IPS-18a (cell line): ENCODE results near the gene GARNL3.

ENCODE experiments used
- H3K27ac ChIP-seq: one replicate; pipeline ENCODE4 v1.5.1; 2013; ENCODE audit warnings: low read length
- H3K27me3 ChIP-seq: one replicate; pipeline ENCODE4 v1.6.1; 2013; ENCODE audit warnings: mild to moderate bottlenecking, low read length; ENCODE audit not compliant: control insufficient read depth, insufficient read depth
- H3K36me3 ChIP-seq: one replicate; pipeline ENCODE4 v1.6.1; 2013; ENCODE audit warnings: low read depth, low read length; ENCODE audit not compliant: control insufficient read depth
- H3K4me1 ChIP-seq: one replicate; pipeline ENCODE4 v1.6.1; 2013; ENCODE audit warnings: low read depth, low read length; ENCODE audit not compliant: control insufficient read depth
- H3K4me3 ChIP-seq: one replicate; pipeline ENCODE4 v1.5.1; 2013; ENCODE audit warnings: low read length
- H3K9ac ChIP-seq: one replicate; pipeline ENCODE4 v1.6.1; 2013; ENCODE audit warnings: mild to moderate bottlenecking, low read length, moderate library complexity
- H3K9me3 ChIP-seq: one replicate; pipeline ENCODE4 v1.6.1; 2013; ENCODE audit warnings: low read depth, low read length; ENCODE audit not compliant: control insufficient read depth

Gene GARNL3

GRCh38 chr9:127262602-127263001, 2.0 kb upstream of the GARNL3 start:
- H3K9ac ChIP-seq: no peak overlapping the region
- peaks cover 11% of the 10 kb centered on the region for H3K4me1 ChIP-seq
- H3K9me3 ChIP-seq: no peaks in the 10 kb centered on the region
- H3K4me3 ChIP-seq: no peak overlapping the region
- H3K36me3 ChIP-seq: no peaks in the 10 kb centered on the region
- H3K27ac ChIP-seq: no peak overlapping the region
- no peaks in the 10 kb centered on the region for H3K27me3 ChIP-seq

DNA sequence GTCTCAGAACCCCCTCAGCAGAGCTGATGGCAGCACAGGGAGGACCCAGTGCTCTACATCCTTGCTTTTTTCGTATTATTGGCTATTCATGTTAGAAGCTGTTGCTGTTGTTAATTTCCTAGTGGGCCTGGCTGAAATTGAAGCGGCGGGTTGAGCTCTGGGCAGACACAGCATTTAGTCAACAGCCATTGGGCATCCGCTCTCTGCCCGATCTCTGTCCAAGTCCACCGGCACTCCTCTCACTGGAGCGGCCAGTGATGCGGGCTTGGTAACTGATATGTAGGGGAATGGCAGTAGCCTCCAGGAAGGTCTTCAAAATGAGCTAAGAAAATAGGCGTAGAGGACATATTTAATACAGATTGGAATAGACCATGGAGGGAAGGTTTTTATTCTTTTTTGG, 1.3 kb upstream of the GARNL3 start:
- no peak overlapping the region for H3K27ac ChIP-seq
- no peak overlapping the region for H3K4me3 ChIP-seq
- H3K36me3 ChIP-seq: no peaks in the 10 kb centered on the region

GRCh38 chr9:127263664-127264063, 910 bp upstream of the GARNL3 start:
- Histone ChIP-seq H3K27me3 (no peaks in the 10 kb centered on the region), H3K27ac (no peak overlapping the region)

More for the DNA sequence above, 1.3 kb upstream of the GARNL3 start:
- peaks cover 11% of the 10 kb centered on the region for H3K4me1 ChIP-seq
- H3K9me3 ChIP-seq: no peaks in the 10 kb centered on the region
- no peaks in the 10 kb centered on the region for H3K27me3 ChIP-seq
- H3K9ac ChIP-seq: no peak overlapping the region

GRCh38 chr9:127267793-127268525, 3.4 kb downstream of the GARNL3 start:
- H3K4me1 ChIP-seq: peaks cover 11% of the 10 kb centered on the region
- H3K9ac ChIP-seq: no peak overlapping the region
- H3K27ac ChIP-seq: no peak overlapping the region
- H3K27me3 ChIP-seq: no peaks in the 10 kb centered on the region
- H3K4me3 ChIP-seq: no peak overlapping the region
- H3K9me3 ChIP-seq: no peaks in the 10 kb centered on the region
- no peaks in the 10 kb centered on the region for H3K36me3 ChIP-seq

More at GRCh38 chr9:127263664-127264063, 910 bp upstream of the GARNL3 start:
- Histone ChIP-seq H3K9ac (no peak overlapping the region), H3K36me3 (no peaks in the 10 kb centered on the region), H3K4me3 (no peak overlapping the region), H3K9me3 (no peaks in the 10 kb centered on the region), H3K4me1 (peaks cover 11% of the 10 kb centered on the region)

DNA sequence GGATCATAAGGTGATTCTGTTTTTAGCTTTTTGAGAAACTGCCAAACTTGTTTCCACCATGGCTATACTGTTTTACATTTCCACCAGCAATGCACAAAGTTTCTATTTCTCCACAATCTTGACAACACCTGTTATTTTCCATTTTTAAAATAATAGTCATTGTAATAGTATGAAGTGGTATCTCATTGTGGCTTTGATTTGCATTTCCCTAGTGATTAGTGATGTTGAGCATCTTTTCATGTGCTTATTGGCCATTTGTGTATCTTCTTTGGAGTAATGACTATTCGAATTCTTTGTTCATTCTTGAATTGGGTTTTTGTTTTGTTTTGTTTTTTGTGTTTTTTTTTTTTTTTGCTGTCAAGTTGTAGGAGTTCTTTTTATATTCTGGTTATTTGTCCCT, 4.9 kb downstream of the GARNL3 start:
- Histone ChIP-seq H3K4me1 (peaks cover 6% of the 10 kb centered on the region), H3K27ac (no peak overlapping the region), H3K9me3 (no peaks in the 10 kb centered on the region), H3K4me3 (no peak overlapping the region), H3K27me3 (no peaks in the 10 kb centered on the region), H3K36me3 (no peaks in the 10 kb centered on the region), H3K9ac (no peak overlapping the region)

DNA sequence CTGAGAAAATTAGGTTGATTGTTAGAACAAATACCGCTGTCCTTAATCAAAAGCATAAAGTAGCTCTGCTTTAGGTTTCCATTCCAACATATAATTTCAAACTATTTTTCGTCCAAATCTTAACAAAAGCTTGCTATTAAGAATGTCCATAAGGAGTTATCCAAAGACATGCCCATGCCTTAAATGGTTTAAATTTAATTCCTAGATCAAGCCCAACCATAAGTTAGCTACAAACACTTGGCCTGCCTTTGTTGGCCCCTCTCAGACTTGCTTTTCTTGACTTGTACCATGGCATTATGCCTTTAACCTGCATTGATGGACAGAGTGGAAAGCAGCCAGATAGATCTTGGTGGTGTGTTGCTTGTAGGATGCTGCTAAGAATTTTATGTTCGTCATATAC, 8.8 kb downstream of the GARNL3 start:
- H3K9me3 ChIP-seq: no peaks in the 10 kb centered on the region
- no peak overlapping the region for H3K9ac ChIP-seq
- H3K4me3 ChIP-seq: no peak overlapping the region
- no peaks in the 10 kb centered on the region for H3K4me1 ChIP-seq
- H3K36me3 ChIP-seq: no peaks in the 10 kb centered on the region
- H3K27me3 ChIP-seq: no peaks in the 10 kb centered on the region
- H3K27ac ChIP-seq: no peak overlapping the region

GRCh38 chr9:127277099-127277498, 12.5 kb downstream of the GARNL3 start:
- Histone ChIP-seq H3K27ac (no peak overlapping the region), H3K36me3 (no peaks in the 10 kb centered on the region), H3K4me3 (no peak overlapping the region), H3K9ac (no peak overlapping the region), H3K4me1 (no peaks in the 10 kb centered on the region), H3K9me3 (no peaks in the 10 kb centered on the region), H3K27me3 (no peaks in the 10 kb centered on the region)

DNA sequence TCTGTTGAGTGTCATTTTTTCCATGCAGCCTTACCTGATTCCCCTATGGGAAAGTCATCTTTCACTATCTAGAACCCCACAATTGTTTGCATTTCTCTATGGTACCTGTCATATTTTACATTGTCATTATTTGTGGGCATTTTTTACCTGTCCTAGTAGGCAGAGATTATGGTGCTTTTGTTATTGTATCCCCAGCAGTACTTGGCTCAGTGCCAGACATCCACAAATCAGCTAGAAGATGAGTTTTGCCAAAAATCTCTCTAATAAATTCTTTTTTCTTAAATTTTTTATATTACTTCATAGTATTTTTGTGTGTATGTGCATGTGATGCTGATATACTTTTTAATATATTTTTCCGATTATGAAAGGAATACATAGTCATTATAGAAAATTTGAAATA, 13.2 kb downstream of the GARNL3 start:
- Histone ChIP-seq H3K9ac (no peak overlapping the region), H3K4me3 (no peak overlapping the region), H3K9me3 (no peaks in the 10 kb centered on the region), H3K36me3 (no peaks in the 10 kb centered on the region), H3K27me3 (no peaks in the 10 kb centered on the region), H3K4me1 (no peaks in the 10 kb centered on the region), H3K27ac (no peak overlapping the region)

GRCh38 chr9:127278372-127278771, 13.8 kb downstream of the GARNL3 start:
- Histone ChIP-seq H3K4me1 (no peaks in the 10 kb centered on the region), H3K36me3 (no peaks in the 10 kb centered on the region), H3K27ac (no peak overlapping the region), H3K9me3 (no peaks in the 10 kb centered on the region), H3K27me3 (no peaks in the 10 kb centered on the region), H3K9ac (no peak overlapping the region), H3K4me3 (no peak overlapping the region)

DNA sequence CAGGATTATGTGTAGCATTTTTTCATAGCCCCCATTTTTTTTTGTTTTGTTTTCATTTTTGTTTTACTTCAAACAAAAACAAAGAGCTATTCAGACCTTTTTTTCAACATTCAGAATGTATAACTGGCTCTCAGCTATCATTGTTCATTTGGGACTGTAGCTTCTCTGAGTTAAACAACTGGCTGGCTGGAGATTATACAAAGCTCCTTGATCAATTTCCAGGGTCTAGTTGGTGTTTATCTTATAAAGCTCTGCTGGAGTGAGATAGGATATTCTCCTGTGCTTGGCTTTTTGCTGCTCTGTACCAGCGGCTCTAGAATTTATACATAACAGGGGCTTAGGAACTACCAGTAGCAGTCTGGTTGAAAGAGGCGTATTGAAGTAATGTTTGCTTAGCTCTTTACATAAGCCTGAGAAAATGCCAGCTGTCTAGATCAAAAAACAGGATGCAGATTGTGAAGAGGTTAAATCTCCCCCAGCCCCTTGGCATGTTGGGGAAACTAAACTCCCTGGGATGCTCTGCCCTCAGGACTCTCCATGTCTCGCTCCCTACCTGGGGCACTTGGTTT, 15.2 kb downstream of the GARNL3 start:
- Histone ChIP-seq H3K36me3 (no peaks in the 10 kb centered on the region), H3K27ac (no peak overlapping the region), H3K9me3 (no peaks in the 10 kb centered on the region), H3K4me3 (no peak overlapping the region), H3K9ac (no peak overlapping the region), H3K4me1 (no peaks in the 10 kb centered on the region), H3K27me3 (no peaks in the 10 kb centered on the region)

DNA sequence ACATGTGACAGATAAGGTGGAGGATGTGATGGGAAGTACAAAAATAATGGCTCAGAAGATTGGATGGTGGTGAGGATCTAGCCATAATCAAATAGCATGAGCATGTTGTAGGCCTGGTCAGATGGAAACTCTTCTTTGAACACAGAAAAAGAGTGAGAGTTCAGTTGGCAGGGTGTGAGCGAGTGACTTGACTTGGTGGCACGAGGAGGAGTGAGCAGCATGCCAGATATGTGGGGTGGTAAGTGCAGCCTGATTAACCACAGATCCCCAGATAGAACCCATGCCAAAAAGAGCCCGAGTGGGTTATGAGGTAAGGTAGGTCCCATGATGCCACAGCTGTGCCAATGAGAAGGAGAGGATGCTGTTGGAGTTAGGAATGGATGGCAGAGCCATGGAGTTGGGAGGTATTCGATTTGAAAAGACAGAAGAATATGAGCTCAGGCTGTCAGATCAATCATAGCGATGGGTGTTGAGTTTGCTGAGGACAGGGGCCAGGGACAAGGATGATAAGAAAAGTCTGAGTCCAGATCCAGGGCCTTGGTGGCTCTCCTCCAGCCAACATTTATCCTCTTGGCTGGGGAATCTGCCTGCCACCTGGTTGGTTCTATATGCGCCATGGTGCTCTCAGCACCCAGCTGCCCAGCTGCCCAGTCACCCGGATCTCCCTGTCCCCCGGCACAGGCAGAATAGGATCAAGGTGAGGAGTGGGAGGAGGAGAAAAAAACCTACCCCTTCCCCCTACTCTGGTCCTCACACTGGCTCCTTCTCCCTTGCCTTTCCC, 16.5 kb downstream of the GARNL3 start:
- Histone ChIP-seq H3K4me3 (no peak overlapping the region), H3K4me1 (no peaks in the 10 kb centered on the region), H3K27ac (no peak overlapping the region), H3K9me3 (no peaks in the 10 kb centered on the region), H3K36me3 (no peaks in the 10 kb centered on the region), H3K27me3 (no peaks in the 10 kb centered on the region), H3K9ac (no peak overlapping the region)
